HEK293 (cell line): ENCODE results near the gene CENATAC.
"Not testable (repeated sequence)": the region's sequence is repeated elsewhere in the genome, so short reads cannot be mapped to it uniquely, and the experiment has no call there.

Experiments
- CTCF ChIA-PET: fragments of 350-600 bp; formaldehyde crosslinking; extraction: SDS; loops from one replicate; lab custom pipeline; 2021; ENCODE audit warnings: antibody characterized with exemption; lab: Yijun Ruan, JAX
- POLR2A ChIA-PET: fragments of 300-600 bp; formaldehyde crosslinking; extraction: SDS; loops from one replicate; lab custom pipeline; 2020; ENCODE audit warnings: antibody characterized with exemption, inconsistent platforms; lab: Yijun Ruan, JAX
- H3K27ac ChIP-seq: fragments of 200-500 bp; sonication (Bioruptor generic); 2 replicates; pipeline ENCODE4 v1.5.1; 2014; ENCODE audit warnings: low read depth, low read length, control low read depth, inconsistent platforms; ENCODE audit errors: extremely low read depth
- H3K36me3 ChIP-seq, 2 experiments: fragments of 200-500 bp in 1 of 2; sonication (Bioruptor generic) in 1 of 2; 1 replicate in 1 of 2; 2 replicates in 1 of 2; pipeline ENCODE4 v1.5.1; 2014 to 2017; ENCODE audit warnings: inconsistent platforms in 2 of 2, low read length in 2 of 2; ENCODE audit not compliant: control insufficient read depth in 2 of 2, insufficient read depth in 1 of 2
- H3K4me1 ChIP-seq: fragments of 200-500 bp; sonication (Bioruptor generic); 2 replicates; pipeline ENCODE4 v1.5.1; 2014; ENCODE audit warnings: mild to moderate bottlenecking, low read length, inconsistent platforms; ENCODE audit not compliant: control insufficient read depth, insufficient read depth
- H3K4me3 ChIP-seq: 2 replicates; pipeline ENCODE4 v1.5.1; 2011; ENCODE audit warnings: low read depth, mild to moderate bottlenecking, control low read depth, low read length, moderate library complexity
- H3K9me3 ChIP-seq: fragments of 200-500 bp; sonication (Bioruptor generic); 2 replicates; pipeline ENCODE4 v1.5.1; 2014; ENCODE audit warnings: low read depth, low read length, inconsistent platforms; ENCODE audit not compliant: control insufficient read depth, insufficient read depth
- GLI2 ChIP-seq: fragments of 450-650 bp; formaldehyde crosslinking; IDR thresholded peaks from 2 replicates; pipeline ENCODE4; 2017; ENCODE audit warnings: missing biosample characterization, missing genetic modification characterization, low read depth, borderline replicate concordance
- SCRT1 ChIP-seq: fragments of 450-650 bp; formaldehyde crosslinking; IDR thresholded peaks from 2 replicates; pipeline ENCODE4 v1.5.1; 2016; ENCODE audit warnings: missing biosample characterization, missing genetic modification characterization, borderline replicate concordance
- SCRT2 ChIP-seq: fragments of 450-650 bp; formaldehyde crosslinking; IDR thresholded peaks from 2 replicates; pipeline ENCODE4 v1.5.1; 2016; ENCODE audit warnings: missing biosample characterization, missing genetic modification characterization
- ZNF121 ChIP-seq: fragments of 450-650 bp; formaldehyde crosslinking; IDR thresholded peaks from 2 replicates; pipeline ENCODE4 v1.5.1; 2016; ENCODE audit warnings: missing biosample characterization, missing genetic modification characterization
- ZNF23 ChIP-seq: fragments of 450-650 bp; formaldehyde crosslinking; IDR thresholded peaks from 2 replicates; pipeline ENCODE4 v1.5.1; 2016; ENCODE audit warnings: missing biosample characterization, missing genetic modification characterization, borderline replicate concordance
- ZNF266 ChIP-seq: fragments of 450-650 bp; formaldehyde crosslinking; IDR thresholded peaks from 2 replicates; pipeline ENCODE4 v1.5.1; 2016; ENCODE audit warnings: missing biosample characterization, missing genetic modification characterization, low read depth
- ZNF335 ChIP-seq: fragments of 450-650 bp; formaldehyde crosslinking; conservative IDR thresholded peaks from 2 replicates; pipeline ENCODE4 v1.5.1; 2016; ENCODE audit warnings: missing biosample characterization, missing genetic modification characterization
- ZNF529 ChIP-seq: fragments of 450-650 bp; formaldehyde crosslinking; IDR thresholded peaks from 2 replicates; pipeline ENCODE4 v1.5.1; 2017; ENCODE audit warnings: missing genetic modification characterization, missing biosample characterization; ENCODE audit not compliant: insufficient replicate concordance
- ZNF544 ChIP-seq: fragments of 450-650 bp; formaldehyde crosslinking; IDR thresholded peaks from 2 replicates; pipeline ENCODE4 v1.5.0; 2017; ENCODE audit warnings: missing biosample characterization, missing genetic modification characterization
- ZNF560 ChIP-seq: fragments of 450-650 bp; formaldehyde crosslinking; IDR thresholded peaks from 2 replicates; pipeline ENCODE4 v1.5.1; 2017; ENCODE audit warnings: missing biosample characterization, missing genetic modification characterization, borderline replicate concordance

Gene CENATAC

GRCh38 chr11:119033421-119033820, 35.5 kb downstream of the CENATAC start:
- TF ChIP-seq ZNF335 (tag by site-specific recombination): peak; percentile 56
- H3K9me3 ChIP-seq, H3K4me3 ChIP-seq, H3K36me3 ChIP-seq, CTCF ChIA-PET, H3K4me1 ChIP-seq, H3K27ac ChIP-seq: not testable (repeated sequence)
- POLR2A ChIA-PET: interaction anchor here (0.7 to 0.8 kb wide), 2 partner anchors 23 to 25 kb away, joined by 3 to 7 read pairs; no protein-coding TSS in a partner anchor

- no peaks in the 10 kb centered on the region for H3K9me3 ChIP-seq
- POLR2A ChIA-PET: interaction anchor here (2.2 kb wide), 1 partner anchor 10 kb away, joined by 6 read pairs; no protein-coding TSS in a partner anchor
- no peak overlapping the region for H3K4me3 ChIP-seq
- H3K4me1 ChIP-seq: no peaks in the 10 kb centered on the region
- TF ChIP-seq ZNF544 (tag by site-specific recombination): no peak
- TF ChIP-seq ZNF529: no peak
- TF ChIP-seq ZNF121 (tag by site-specific recombination): 0 out of 2 replicates have a peak, but pooled peaks have one; percentile 28
- no peak overlapping the region for H3K27ac ChIP-seq
- H3K36me3 ChIP-seq: no peaks in the 10 kb centered on the region
- CTCF ChIA-PET: interaction anchor here (0.7 to 0.9 kb wide), 2 partner anchors 126 to 162 kb away, joined by 3 read pairs; no protein-coding TSS in a partner anchor
Measured at GRCh38 chr11:119034813-119035212, 36.9 kb downstream of the CENATAC start.

- no peak overlapping the region for H3K4me3 ChIP-seq
- no peaks in the 10 kb centered on the region for H3K36me3 ChIP-seq
- TF ChIP-seq ZNF23 (tag by site-specific recombination) (no peak), ZNF544 (tag by site-specific recombination) (no peak), ZNF560 (no peak)
- POLR2A ChIA-PET: no interaction called here
- CTCF ChIA-PET: interaction anchor here (0.6 kb wide), 1 partner anchor 300 kb away, joined by 3 read pairs; no protein-coding TSS in a partner anchor
- no peaks in the 10 kb centered on the region for H3K4me1 ChIP-seq
- H3K27ac ChIP-seq: no peak overlapping the region
- no peaks in the 10 kb centered on the region for H3K9me3 ChIP-seq
Measured at GRCh38 chr11:119038884-119039283, 40.9 kb downstream of the CENATAC start.

GRCh38 chr11:119039471-119039870, 41.5 kb downstream of the CENATAC start:
- CTCF ChIA-PET: interaction anchor here (0.6 to 0.7 kb wide), 2 partner anchors 85 to 299 kb away, joined by 3 read pairs; no protein-coding TSS in a partner anchor
- H3K27ac ChIP-seq, H3K4me3 ChIP-seq, H3K4me1 ChIP-seq, H3K9me3 ChIP-seq, H3K36me3 ChIP-seq, POLR2A ChIA-PET: not testable (repeated sequence)

- no peak for TF ChIP-seq GLI2 (tag by site-specific recombination)
- no peak for TF ChIP-seq ZNF266 (tag by site-specific recombination)
- peak; percentile 61 for TF ChIP-seq SCRT2
- peak; percentile 56; the same call in 1 of the 2 replicates for TF ChIP-seq SCRT1 (tag by site-specific recombination)
- Histone ChIP-seq H3K9me3 (no peaks in the 10 kb centered on the region), H3K4me1 (no peaks in the 10 kb centered on the region), H3K4me3 (no peak overlapping the region), H3K36me3 (peaks cover 0 to 26% of the 10 kb centered on the region in 2 experiments; a peak in 2 of 3 replicates), H3K27ac (no peak overlapping the region)
- CTCF ChIA-PET: interaction anchor here (1.5 to 1.6 kb wide), 2 partner anchors 10 to 13 kb away, joined by 4 to 6 read pairs; no protein-coding TSS in a partner anchor
- POLR2A ChIA-PET: interaction anchor here (0.7 to 0.9 kb wide), 2 partner anchors 14 to 108 kb away, joined by 3 read pairs; no protein-coding TSS in a partner anchor
Measured at GRCh38 chr11:119041821-119042514, 44.0 kb downstream of the CENATAC start.
